ENCODE measurements around the gene CNR2. TPM values are rescaled to one million over a fixed set of nuclear protein-coding genes. Genes with fewer than 3 reads are reported as not detected.

Gene CNR2
- total RNA-seq, 1 experiment from 2014 or later = not detected

DNA sequence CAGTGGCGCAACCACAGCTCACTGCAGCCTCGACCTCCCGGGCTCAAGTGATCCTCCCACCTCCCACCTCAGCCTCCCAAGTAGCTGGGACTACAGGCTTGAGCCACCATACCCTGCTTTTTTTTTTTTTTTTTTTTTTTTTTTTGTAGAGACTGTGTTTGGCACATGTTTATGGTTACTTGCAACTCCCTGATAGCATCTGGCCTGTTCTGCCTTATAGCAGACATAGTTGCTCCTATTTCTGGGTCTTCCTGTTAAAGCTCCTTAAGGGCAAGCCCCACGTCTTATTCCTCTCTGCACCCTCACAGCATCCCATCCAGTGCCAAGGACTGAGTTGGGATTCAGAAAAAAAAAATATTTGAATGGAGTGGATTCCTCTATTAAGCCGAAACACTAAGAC is 17.1 kb upstream of the CNR2 start:
- Histone ChIP-seq H2AK5ac (ENCODE audit: insufficient read length, low read length) (no peak overlapping the region), H3K4ac (ENCODE audit: low read depth, low read length) (no peak overlapping the region), H4K8ac (replicated peaks; ENCODE audit: insufficient read length, low read depth, low read length) (no peak overlapping the region), H4K5ac (ENCODE audit: insufficient read length, low read depth, low read length) (no peak overlapping the region), H3T11ph (ENCODE audit: low read length) (no peak overlapping the region), H3K4me1 (ENCODE audit: insufficient read depth, low read length) (no peaks in the 10 kb centered on the region), H3K79me1 (ENCODE audit: insufficient read depth, low read depth, low read length, poor library complexity, severe bottlenecking) (no peaks in the 10 kb centered on the region), H3K27ac (ENCODE audit: insufficient read length, low read depth, low read length) (no peak overlapping the region), H4K91ac (ENCODE audit: insufficient read length, low read depth, low read length) (no peak overlapping the region), H3K4me2 (ENCODE audit: insufficient read depth, insufficient read length, low read length) (no peak overlapping the region), H3K14ac (ENCODE audit: insufficient read depth, low read length) (no peak overlapping the region), H4K20me1 (ENCODE audit: control insufficient read depth, insufficient read depth, insufficient read length) (no peaks in the 10 kb centered on the region), H3K56ac (ENCODE audit: insufficient read length, low read depth, low read length) (no peak overlapping the region), H2AFZ (ENCODE audit: low read length) (no peak overlapping the region), H2BK5ac (ENCODE audit: insufficient read length, low read length) (no peak overlapping the region), H2BK120ac (ENCODE audit: low read depth, low read length, poor library complexity, severe bottlenecking) (no peak overlapping the region), H3K79me2 (ENCODE audit: insufficient read depth, low read length) (no peaks in the 10 kb centered on the region), H3K9me3 (ENCODE audit: control insufficient read depth, low read depth, low read length) (no peaks in the 10 kb centered on the region), H3K27me3 (ENCODE audit: insufficient read depth, low read length) (no peaks in the 10 kb centered on the region), H2BK12ac (ENCODE audit: insufficient read length, low read depth, low read length) (no peak overlapping the region), H3K23me2 (ENCODE audit: insufficient read length, low read depth, low read length, poor library complexity, severe bottlenecking) (no peaks in the 10 kb centered on the region), H3K18ac (ENCODE audit: insufficient read length, low read depth, low read length) (no peak overlapping the region), H3K9ac (ENCODE audit: extremely low read depth, insufficient read length, low read length) (no peak overlapping the region), H3K23ac (ENCODE audit: insufficient read length, low read depth, low read length) (no peak overlapping the region), H2BK15ac (ENCODE audit: low read depth, low read length) (no peak overlapping the region), H2BK20ac (ENCODE audit: low read depth, low read length, poor library complexity, severe bottlenecking) (no peak overlapping the region)
- no peak for DNase-seq
- TF ChIP-seq, protein P1, sequence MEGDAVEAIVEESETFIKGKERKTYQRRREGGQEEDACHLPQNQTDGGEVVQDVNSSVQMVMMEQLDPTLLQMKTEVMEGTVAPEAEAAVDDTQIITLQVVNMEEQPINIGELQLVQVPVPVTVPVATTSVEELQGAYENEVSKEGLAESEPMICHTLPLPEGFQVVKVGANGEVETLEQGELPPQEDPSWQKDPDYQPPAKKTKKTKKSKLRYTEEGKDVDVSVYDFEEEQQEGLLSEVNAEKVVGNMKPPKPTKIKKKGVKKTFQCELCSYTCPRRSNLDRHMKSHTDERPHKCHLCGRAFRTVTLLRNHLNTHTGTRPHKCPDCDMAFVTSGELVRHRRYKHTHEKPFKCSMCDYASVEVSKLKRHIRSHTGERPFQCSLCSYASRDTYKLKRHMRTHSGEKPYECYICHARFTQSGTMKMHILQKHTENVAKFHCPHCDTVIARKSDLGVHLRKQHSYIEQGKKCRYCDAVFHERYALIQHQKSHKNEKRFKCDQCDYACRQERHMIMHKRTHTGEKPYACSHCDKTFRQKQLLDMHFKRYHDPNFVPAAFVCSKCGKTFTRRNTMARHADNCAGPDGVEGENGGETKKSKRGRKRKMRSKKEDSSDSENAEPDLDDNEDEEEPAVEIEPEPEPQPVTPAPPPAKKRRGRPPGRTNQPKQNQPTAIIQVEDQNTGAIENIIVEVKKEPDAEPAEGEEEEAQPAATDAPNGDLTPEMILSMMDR (conservative IDR thresholded peaks at IDR 0.05) = no peak
- Mint-ChIP-seq H3K27ac (no peak overlapping the region; a peak in 1 of 7 replicates), H3K9me3 (peaks cover 2 to 7% of the 10 kb centered on the region in 2 experiments; a peak in 4 of 5 replicates), H3K4me1 (peaks cover 0 to 4% of the 10 kb centered on the region in 2 experiments; a peak in 1 of 4 replicates), H3K4me3 (no peak overlapping the region), H3K36me3 (ENCODE audit: insufficient read depth in 1 of 3, low read depth in 3 of 3) (peaks cover 0 to 6% (median 1%) of the 10 kb centered on the region in 3 experiments; a peak in 2 of 7 replicates), H3K27me3 (ENCODE audit: low read depth) (peaks cover 2% of the 10 kb centered on the region)
- WGBS (ENCODE audit: extremely low coverage, insufficient read length, low lambda C conversion rate) = no CpG with 5 or more reads among the region's 5 CpGs
